Ectodermal cell (in vitro differentiated cells): ENCODE data around the gene POLE.

Source experiments
- H3K27ac ChIP-seq: 2 replicates; pipeline ENCODE4 v1.7.0; 2013; ENCODE audit warnings: mild to moderate bottlenecking, low read depth, low read length; ENCODE audit not compliant: insufficient read depth, poor library complexity, severe bottlenecking
- H3K27me3 ChIP-seq: 2 replicates; pipeline ENCODE4 v1.7.0; 2013; ENCODE audit warnings: mild to moderate bottlenecking, low read length; ENCODE audit not compliant: insufficient read depth, control insufficient read depth, poor library complexity, severe bottlenecking
- H3K36me3 ChIP-seq: one replicate; pipeline ENCODE4 v1.7.0; 2013; ENCODE audit warnings: low read length; ENCODE audit not compliant: control insufficient read depth, insufficient read depth
- H3K4me1 ChIP-seq: one replicate; pipeline ENCODE4 v1.7.0; 2013; ENCODE audit warnings: low read length; ENCODE audit not compliant: control insufficient read depth, insufficient read depth
- H3K4me3 ChIP-seq: 2 replicates; pipeline ENCODE4 v1.7.0; 2013; ENCODE audit warnings: low read depth, low read length, control low read depth; ENCODE audit not compliant: insufficient read depth
- H3K9me3 ChIP-seq: 2 replicates; pipeline ENCODE4 v1.7.0; 2013; ENCODE audit warnings: mild to moderate bottlenecking, low read length, moderate library complexity; ENCODE audit not compliant: control insufficient read depth
- WGBS, 2 experiments: methylation state at CpG; one replicate each; pipeline ENCODE4 v1.1.7; 2013; ENCODE audit warnings: missing lambda C conversion rate in 2 of 2; 5-methylcytosine and 5-hydroxymethylcytosine counted together

The POLE gene

DNA sequence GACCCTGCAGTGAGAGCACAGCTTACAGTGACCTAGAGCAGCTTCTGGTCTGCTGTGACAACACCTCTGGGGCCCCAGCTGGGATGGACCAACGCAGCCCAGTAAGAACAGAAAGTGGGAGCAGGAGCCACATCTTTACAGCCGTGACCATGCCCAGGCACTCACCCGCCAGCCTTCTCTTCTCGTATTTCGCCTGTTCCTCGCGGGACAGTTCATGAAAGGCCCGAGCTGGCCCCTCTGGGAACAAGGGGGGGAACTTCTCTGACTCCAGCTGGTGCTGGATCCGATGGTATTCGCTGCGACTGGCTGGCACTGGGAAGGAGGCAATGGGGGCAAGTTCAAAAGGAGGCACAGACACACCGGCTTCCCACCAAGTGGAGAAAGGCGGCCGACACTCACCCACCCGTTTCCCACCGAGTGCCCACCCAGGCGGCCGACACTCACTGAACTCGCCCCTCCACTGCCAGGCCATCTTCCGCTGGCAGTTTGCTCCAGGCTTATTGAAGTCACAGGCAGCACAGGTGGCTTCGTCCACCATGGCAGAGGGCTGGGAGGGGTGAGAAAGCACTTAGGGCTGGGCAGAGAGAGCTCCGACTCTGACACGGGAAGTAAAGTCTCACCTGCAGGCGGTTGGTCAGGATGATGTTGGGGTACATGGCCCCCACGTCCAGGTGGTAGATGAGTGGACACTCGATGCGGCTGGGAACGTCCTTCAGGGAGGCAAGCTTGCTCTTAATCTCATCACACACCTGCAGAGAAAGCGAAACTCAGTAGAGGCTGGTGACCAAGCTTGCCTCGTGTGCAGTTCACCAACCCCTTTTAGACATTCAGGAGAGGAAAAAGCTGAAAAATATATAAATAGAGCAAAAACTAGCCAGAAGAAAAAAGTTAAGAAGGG, 18.7 kb downstream of the POLE start:
- Histone ChIP-seq H3K36me3 (peaks cover 63% of the 10 kb centered on the region), H3K4me3 (no peak overlapping the region), H3K4me1 (no peaks in the 10 kb centered on the region), H3K27me3 (no peaks in the 10 kb centered on the region), H3K9me3 (no peaks in the 10 kb centered on the region), H3K27ac (no peak overlapping the region)
- 94 to 96% methylated on average over 30 of the region's 30 CpGs for WGBS, 2 experiments

GRCh38 chr12:132665794-132666193, 21.3 kb downstream of the POLE start:
- 89 to 94% methylated on average over 6 of the region's 6 CpGs for WGBS, 2 experiments
- Histone ChIP-seq H3K9me3 (no peaks in the 10 kb centered on the region), H3K4me3 (no peak overlapping the region), H3K36me3 (peaks cover 72% of the 10 kb centered on the region), H3K4me1 (no peaks in the 10 kb centered on the region), H3K27me3 (no peaks in the 10 kb centered on the region), H3K27ac (no peak overlapping the region)

- Histone ChIP-seq H3K27me3 (no peaks in the 10 kb centered on the region), H3K36me3 (peaks cover 79% of the 10 kb centered on the region), H3K4me3 (no peak overlapping the region), H3K9me3 (no peaks in the 10 kb centered on the region), H3K27ac (no peak overlapping the region), H3K4me1 (no peaks in the 10 kb centered on the region)
- 96% methylated on average over 13 of the region's 13 CpGs for WGBS, 2 experiments
These were observed 22.0 kb downstream of the POLE start for GRCh38 chr12:132665149-132665491.

DNA sequence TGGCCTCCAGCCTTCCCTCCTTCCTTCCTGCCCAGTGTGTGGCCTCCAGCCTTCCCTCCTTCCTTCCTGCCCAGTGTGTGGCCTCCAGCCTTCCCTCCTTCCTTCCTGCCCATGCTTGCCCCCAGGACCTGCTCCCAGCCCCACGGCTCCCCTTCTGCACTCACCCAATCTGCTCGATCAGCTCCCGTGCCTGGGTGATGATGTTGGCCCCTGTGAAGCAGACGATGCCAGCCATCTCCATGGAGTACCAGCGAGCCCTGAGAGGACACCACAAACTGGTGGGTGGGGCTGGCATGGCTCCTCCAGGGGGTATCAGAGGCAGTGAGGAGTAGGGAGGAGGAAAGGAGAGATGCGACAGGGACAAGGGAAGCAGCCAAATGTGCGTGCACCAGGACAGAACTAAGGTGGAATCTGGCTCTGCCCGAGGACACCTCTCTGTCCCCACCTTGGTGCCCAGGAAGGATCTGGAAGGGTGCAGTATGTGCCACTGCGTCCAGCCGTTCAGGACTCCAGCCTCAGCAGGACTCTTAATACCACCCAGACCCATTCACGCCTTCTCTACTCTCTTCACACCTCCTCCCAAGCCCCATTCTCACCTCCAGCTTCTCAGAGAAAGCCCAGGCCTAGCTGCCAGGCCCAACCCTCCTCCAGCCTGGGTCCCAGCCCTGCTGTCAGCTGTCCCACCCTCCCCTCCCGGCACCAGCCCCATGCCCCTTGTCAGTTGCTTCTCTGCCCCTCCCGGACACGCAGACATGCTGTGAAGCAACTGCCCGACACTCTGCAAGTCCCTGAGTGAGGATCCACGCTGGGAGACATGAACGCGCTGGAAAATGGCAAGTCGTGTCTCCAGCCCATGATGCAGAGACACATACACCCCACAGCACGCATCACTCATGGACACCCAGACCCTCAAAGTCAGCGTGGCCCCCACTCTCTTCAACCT, 22.7 kb downstream of the POLE start:
- Histone ChIP-seq H3K27me3 (no peaks in the 10 kb centered on the region), H3K4me3 (no peak overlapping the region), H3K4me1 (no peaks in the 10 kb centered on the region), H3K9me3 (no peaks in the 10 kb centered on the region), H3K36me3 (peaks cover 82% of the 10 kb centered on the region), H3K27ac (no peak overlapping the region)
- 95% methylated on average over 21 of the region's 21 CpGs for WGBS, 2 experiments

DNA sequence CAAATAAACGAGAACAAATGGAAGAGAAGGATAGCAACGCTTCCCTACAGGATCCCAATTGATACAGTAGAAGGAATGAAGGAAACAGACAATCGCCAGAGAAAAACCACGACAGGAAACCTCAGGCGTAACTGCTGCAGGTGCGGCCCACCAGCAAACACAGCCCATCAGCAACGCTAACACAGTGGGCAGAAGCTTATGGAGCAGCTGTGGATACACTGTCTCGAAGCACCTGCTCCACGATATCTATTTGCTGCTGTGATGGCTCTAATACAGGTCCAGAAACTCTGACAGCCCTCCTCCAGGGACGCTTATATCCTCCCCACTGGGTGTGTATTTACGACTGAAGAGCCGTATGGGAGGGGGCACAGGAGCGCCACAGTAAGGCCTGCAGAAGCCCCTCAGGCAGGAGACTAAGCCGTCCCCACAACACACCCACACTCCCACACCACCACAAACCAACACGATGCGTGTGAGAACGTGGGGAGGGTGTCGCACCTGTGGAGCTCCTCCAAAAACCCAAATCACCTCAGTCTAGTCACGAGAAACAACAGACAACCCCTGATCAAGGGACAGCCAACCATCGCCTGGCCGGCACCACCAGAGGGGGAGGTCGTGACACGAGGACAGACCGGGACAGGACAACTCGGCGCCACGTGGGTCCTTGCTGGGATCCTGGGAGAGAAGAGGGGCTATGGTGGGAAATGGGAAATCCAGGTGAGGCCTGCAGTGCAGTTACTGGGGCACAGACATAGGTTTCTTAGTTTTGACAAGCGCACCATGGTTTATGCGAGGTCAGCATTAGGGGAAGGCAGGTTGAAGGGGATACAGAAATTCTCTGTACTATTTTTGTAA, 24.0 kb downstream of the POLE start:
- Histone ChIP-seq H3K27ac (no peak overlapping the region), H3K4me1 (no peaks in the 10 kb centered on the region), H3K9me3 (no peaks in the 10 kb centered on the region), H3K4me3 (no peak overlapping the region), H3K36me3 (peaks cover 82% of the 10 kb centered on the region), H3K27me3 (no peaks in the 10 kb centered on the region)
- WGBS, 2 experiments = 95 to 96% methylated on average over 29 of the region's 29 CpGs

DNA sequence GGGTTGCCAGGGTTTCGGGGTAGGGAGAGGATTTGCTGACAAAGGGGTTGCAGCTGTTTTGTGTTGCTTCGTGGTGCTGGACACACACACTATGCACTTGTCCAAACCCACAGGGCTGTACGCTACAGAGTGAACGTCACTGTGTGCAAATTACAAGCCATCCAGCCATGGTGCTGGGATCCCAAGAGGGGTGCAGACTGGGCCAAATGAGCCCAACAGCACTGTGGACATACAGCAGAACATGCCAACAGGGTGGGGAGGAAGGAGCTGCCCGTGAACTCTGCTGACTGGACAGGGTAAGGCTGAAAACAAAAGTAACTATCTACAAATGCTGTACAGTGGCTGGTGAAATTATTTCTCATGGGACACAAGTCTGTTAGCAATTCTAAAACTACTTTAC, 25.2 kb downstream of the POLE start:
- Histone ChIP-seq H3K9me3 (no peaks in the 10 kb centered on the region), H3K27ac (no peak overlapping the region), H3K27me3 (no peaks in the 10 kb centered on the region), H3K4me1 (no peaks in the 10 kb centered on the region), H3K36me3 (peaks cover 82% of the 10 kb centered on the region), H3K4me3 (no peak overlapping the region)
- WGBS, 2 experiments = 87 to 89% methylated on average over 5 of the region's 5 CpGs

GRCh38 chr12:132660996-132661395, 26.1 kb downstream of the POLE start:
- Histone ChIP-seq H3K36me3 (peaks cover 84% of the 10 kb centered on the region), H3K4me3 (no peak overlapping the region), H3K27me3 (no peaks in the 10 kb centered on the region), H3K4me1 (no peaks in the 10 kb centered on the region), H3K27ac (no peak overlapping the region), H3K9me3 (no peaks in the 10 kb centered on the region)
- 95% methylated on average over 11 of the region's 11 CpGs for WGBS, 2 experiments

DNA sequence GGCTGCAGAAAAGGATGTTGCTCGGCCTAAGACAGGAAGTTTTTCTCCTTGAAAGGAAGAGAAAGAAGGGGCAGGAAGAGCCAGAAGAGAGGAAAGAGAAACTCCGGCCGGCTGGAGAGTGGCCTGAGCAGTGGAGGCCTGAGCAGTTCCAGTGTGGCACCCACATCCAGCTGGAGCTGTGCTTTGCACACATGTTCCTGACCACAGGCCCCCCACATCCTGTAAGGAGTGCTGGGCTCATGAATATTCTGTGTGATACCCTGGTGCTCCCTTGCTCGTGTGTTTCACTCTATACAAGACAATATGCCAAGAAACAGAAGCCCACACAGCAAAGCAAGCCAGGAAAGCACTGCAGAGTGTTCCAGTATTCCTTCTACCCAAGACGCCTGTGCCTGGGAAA, 27.1 kb downstream of the POLE start:
- Histone ChIP-seq H3K9me3 (no peaks in the 10 kb centered on the region), H3K27me3 (no peaks in the 10 kb centered on the region), H3K36me3 (peaks cover 86% of the 10 kb centered on the region), H3K4me1 (no peaks in the 10 kb centered on the region), H3K4me3 (no peak overlapping the region), H3K27ac (no peak overlapping the region)
- 94 to 97% methylated on average over 5 of the region's 5 CpGs for whole genome bisulfite sequencing, 2 experiments

DNA sequence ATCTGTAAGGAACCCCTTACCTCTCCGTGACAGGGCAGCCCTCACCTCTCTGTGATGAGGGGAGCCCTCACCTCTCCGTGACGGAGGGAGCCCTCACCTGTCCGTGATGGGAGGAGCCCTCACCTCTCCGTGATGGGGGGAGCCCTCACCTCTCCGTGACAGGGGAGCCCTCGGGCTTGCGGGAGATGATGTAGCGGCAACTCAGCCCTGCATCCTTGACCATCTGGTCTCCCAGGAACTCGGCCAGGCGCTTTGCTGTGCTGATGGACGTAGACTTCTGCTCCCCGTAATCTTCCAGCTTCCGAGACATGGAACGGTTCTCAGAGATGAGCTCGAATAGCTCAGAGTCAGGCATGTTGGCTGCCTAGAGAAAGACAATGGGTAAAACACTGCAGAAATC, 28.0 kb downstream of the POLE start:
- peaks cover 87% of the 10 kb centered on the region for H3K36me3 ChIP-seq
- no peaks in the 10 kb centered on the region for H3K27me3 ChIP-seq
- H3K4me1 ChIP-seq = no peaks in the 10 kb centered on the region
- 93 to 94% methylated on average over 16 of the region's 16 CpGs for WGBS, 2 experiments
- no peak overlapping the region for H3K27ac ChIP-seq
- no peak overlapping the region for H3K4me3 ChIP-seq
- no peaks in the 10 kb centered on the region for H3K9me3 ChIP-seq
